Panc1 (cell line): ENCODE measurements around the gene SIRPB2.

Experiments
- CTCF ChIP-seq: fragments of 450-650 bp; IDR thresholded peaks from 2 replicates; pipeline ENCODE4 v1.5.1; 2017; ENCODE audit warnings: mild to moderate bottlenecking
- POLR2AphosphoS5 ChIP-seq: IDR thresholded peaks from 2 replicates; pipeline ENCODE4 v1.6.1; 2012; ENCODE audit warnings: mild to moderate bottlenecking, low read depth, low read length, moderate library complexity
- REST ChIP-seq, 2 experiments: IDR thresholded peaks; 2 replicates each; pipeline ENCODE4 v1.6.1; 2011 to 2012; ENCODE audit warnings: low read depth in 2 of 2, control low read depth in 1 of 2, low read length in 1 of 2, mild to moderate bottlenecking in 1 of 2, moderate library complexity in 1 of 2; ENCODE audit not compliant: insufficient read depth in 1 of 2
- SIN3A ChIP-seq: IDR thresholded peaks from 2 replicates; pipeline ENCODE4 v1.6.1; 2012; ENCODE audit warnings: low read depth, mild to moderate bottlenecking, low read length, moderate library complexity, borderline replicate concordance; ENCODE audit not compliant: insufficient read depth

GRCh38 chr20:1526310-1526709 lies 35.1 kb upstream of the SIRPB2 start:
- TF ChIP-seq CTCF (no peak), REST (IDR thresholded peaks at IDR 0.05; ENCODE audit: insufficient read depth in 1 of 2, low read depth in 2 of 2, low read length in 1 of 2) (no peak), POLR2AphosphoS5 (no peak), SIN3A (no peak)
